Embryonic facial prominence (tissue), 1 donor: ENCODE measurements around the gene GPLD1.
"Not testable (repeated sequence)": the region's sequence is repeated elsewhere in the genome, so short reads cannot be mapped to it uniquely, and the experiment has no call there.

ENCODE experiments used
- DNase-seq: peaks from one replicate; pipeline ENCODE4 v3.0.0-alpha.2; 2016; ENCODE audit errors: extremely low spot score

Gene GPLD1

GRCh38 chr6:24489470-24489869 is at the start of gene GPLD1:
TSS of gene GPLD1 (minus strand) at chr6:24489578. CDS start at chr6:24489511, 67 bp downstream.
- DNase-seq = no peak

GRCh38 chr6:24537771-24538385 is 48.5 kb upstream of the GPLD1 start:
- DNase-seq = no peak

GRCh38 chr6:24537082-24537699 is 47.8 kb upstream of the GPLD1 start:
- no peak for DNase-seq

GRCh38 chr6:24536466-24536865 is 47.1 kb upstream of the GPLD1 start:
- DNase-seq = no peak

- DNase-seq = no peak
Observed at GRCh38 chr6:24535210-24535609, 45.8 kb upstream of the GPLD1 start.

GRCh38 chr6:24534329-24534728 is 45.0 kb upstream of the GPLD1 start:
- DNase-seq = no peak

- no peak for DNase-seq
Observed at GRCh38 chr6:24529985-24530384, 40.6 kb upstream of the GPLD1 start.

- DNase-seq = no peak
Observed at GRCh38 chr6:24524805-24525204, 35.4 kb upstream of the GPLD1 start.

- no peak for DNase-seq
Observed at GRCh38 chr6:24524329-24524728, 35.0 kb upstream of the GPLD1 start.

- DNase-seq = no peak
Observed at GRCh38 chr6:24522228-24523176, 33.1 kb upstream of the GPLD1 start.

GRCh38 chr6:24520929-24521546 is 31.7 kb upstream of the GPLD1 start:
- no peak for DNase-seq

GRCh38 chr6:24517659-24518543 is 28.5 kb upstream of the GPLD1 start:
- DNase-seq = no peak

- DNase-seq = no peak
Observed at GRCh38 chr6:24513602-24514001, 24.2 kb upstream of the GPLD1 start.

- DNase-seq = not testable (repeated sequence)
Observed at GRCh38 chr6:24511976-24512375, 22.6 kb upstream of the GPLD1 start.

GRCh38 chr6:24506814-24507520 is 17.6 kb upstream of the GPLD1 start:
- DNase-seq = no peak

GRCh38 chr6:24504649-24505586 is 15.5 kb upstream of the GPLD1 start:
- DNase-seq = no peak

- no peak for DNase-seq
Observed at GRCh38 chr6:24504287-24504648, 14.9 kb upstream of the GPLD1 start.

- DNase-seq = no peak
Observed at GRCh38 chr6:24501914-24502313, 12.5 kb upstream of the GPLD1 start.

GRCh38 chr6:24501374-24501773 is 12.0 kb upstream of the GPLD1 start:
- DNase-seq = no peak
